Measurements from ENCODE around the gene SLC7A11.

Gene SLC7A11

DNA sequence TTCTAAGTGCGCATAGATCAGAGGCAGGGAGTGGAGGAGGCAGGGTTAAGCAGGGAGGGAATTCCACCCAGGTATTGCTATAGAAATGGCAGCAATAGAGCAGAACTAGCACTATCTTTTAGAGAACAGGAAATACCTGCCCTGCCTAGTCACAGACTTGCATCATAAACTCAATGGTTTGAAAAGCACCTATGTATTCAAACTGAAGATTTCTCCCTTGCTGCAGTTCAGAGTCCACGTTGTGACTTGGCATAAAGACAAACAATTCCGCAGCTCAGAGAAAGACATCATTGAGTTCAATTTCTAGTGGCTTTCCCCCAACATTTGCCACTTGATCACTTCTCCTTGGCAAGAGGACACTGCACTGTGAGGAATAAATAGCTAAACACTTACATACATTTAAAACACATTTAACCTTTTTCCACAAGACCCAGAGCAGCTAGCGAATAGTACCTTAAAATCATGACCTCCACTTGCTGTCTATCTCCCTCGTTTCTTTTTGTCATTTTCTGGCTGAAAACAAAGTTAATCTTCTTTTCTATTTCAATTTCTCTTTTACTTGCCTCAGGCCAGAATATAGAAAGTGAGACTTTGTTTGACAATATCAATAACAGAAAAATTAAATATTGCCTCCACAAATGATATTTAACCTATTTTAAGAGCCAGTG is 42.4 kb downstream of the SLC7A11 start:
- DNase-seq (ENCODE audit: low read depth, low spot score), result no peak
- Histone ChIP-seq H3K27me3 (ENCODE audit: insufficient read depth, insufficient read length) (no peaks in the 10 kb centered on the region), H3K9me3 (ENCODE audit: insufficient read depth, low read length) (no peaks in the 10 kb centered on the region), H3K9ac (ENCODE audit: insufficient read length, low read depth) (no peak overlapping the region), H3K36me3 (ENCODE audit: insufficient read depth, insufficient read length, low read length) (no peaks in the 10 kb centered on the region), H3K4me3 (ENCODE audit: insufficient read length, low read depth) (no peak overlapping the region), H3K4me1 (ENCODE audit: insufficient read depth, insufficient read length) (no peaks in the 10 kb centered on the region)
- no peak for TF ChIP-seq YY1 (IDR thresholded peaks at IDR 0.05; ENCODE audit: insufficient read depth, insufficient read length)
- TF ChIP-seq ZNF274 (IDR thresholded peaks at IDR 0.05; ENCODE audit: low read depth, low read length), result no peak
- TF ChIP-seq SUZ12 (IDR thresholded peaks at IDR 0.05; ENCODE audit: extremely low read depth, insufficient read depth, insufficient read length), result no peak

DNA sequence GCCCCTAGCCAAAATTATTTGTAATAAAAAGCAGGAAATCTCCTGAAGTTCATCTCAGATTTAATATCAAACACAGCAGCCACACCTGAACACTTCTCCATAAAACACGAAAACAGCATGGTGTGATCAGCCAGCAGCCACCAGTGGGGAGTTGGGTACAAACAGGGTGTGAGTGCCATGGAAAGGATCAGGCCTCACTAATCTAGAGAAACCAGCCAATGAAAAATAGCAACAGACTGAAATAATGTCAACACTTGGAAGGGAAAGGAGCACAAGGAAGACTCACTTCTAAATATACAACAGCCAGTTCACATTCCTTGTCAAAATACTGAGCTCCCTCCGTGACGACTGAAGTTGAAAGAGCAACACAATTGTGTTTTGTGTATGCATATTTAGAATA is 46.0 kb downstream of the SLC7A11 start:
- no peaks in the 10 kb centered on the region for H3K36me3 ChIP-seq (ENCODE audit: insufficient read depth, insufficient read length, low read length)
- TF ChIP-seq SUZ12 (IDR thresholded peaks at IDR 0.05; ENCODE audit: extremely low read depth, insufficient read depth, insufficient read length) (no peak), YY1 (IDR thresholded peaks at IDR 0.05; ENCODE audit: insufficient read depth, insufficient read length) (no peak), ZNF274 (IDR thresholded peaks at IDR 0.05; ENCODE audit: low read depth, low read length) (no peak)
- no peaks in the 10 kb centered on the region for H3K4me1 ChIP-seq (ENCODE audit: insufficient read depth, insufficient read length)
- H3K27me3 ChIP-seq (ENCODE audit: insufficient read depth, insufficient read length), result no peaks in the 10 kb centered on the region
- no peaks in the 10 kb centered on the region for H3K9me3 ChIP-seq (ENCODE audit: insufficient read depth, low read length)
- no peak for DNase-seq (ENCODE audit: low read depth, low spot score)
- no peak overlapping the region for H3K9ac ChIP-seq (ENCODE audit: insufficient read length, low read depth)
- H3K4me3 ChIP-seq (ENCODE audit: insufficient read length, low read depth), result no peak overlapping the region

GRCh38 chr4:138193963-138194362 is 48.2 kb downstream of the SLC7A11 start:
- Histone ChIP-seq H3K9ac (ENCODE audit: insufficient read length, low read depth) (no peak overlapping the region), H3K4me3 (ENCODE audit: insufficient read length, low read depth) (no peak overlapping the region), H3K4me1 (ENCODE audit: insufficient read depth, insufficient read length) (no peaks in the 10 kb centered on the region), H3K36me3 (ENCODE audit: insufficient read depth, insufficient read length, low read length) (no peaks in the 10 kb centered on the region), H3K9me3 (ENCODE audit: insufficient read depth, low read length) (no peaks in the 10 kb centered on the region), H3K27me3 (ENCODE audit: insufficient read depth, insufficient read length) (no peaks in the 10 kb centered on the region)
- TF ChIP-seq ZNF274 (IDR thresholded peaks at IDR 0.05; ENCODE audit: low read depth, low read length) (no peak), YY1 (IDR thresholded peaks at IDR 0.05; ENCODE audit: insufficient read depth, insufficient read length) (no peak), SUZ12 (IDR thresholded peaks at IDR 0.05; ENCODE audit: extremely low read depth, insufficient read depth, insufficient read length) (no peak)
- no peak for DNase-seq (ENCODE audit: low read depth, low spot score)

DNA sequence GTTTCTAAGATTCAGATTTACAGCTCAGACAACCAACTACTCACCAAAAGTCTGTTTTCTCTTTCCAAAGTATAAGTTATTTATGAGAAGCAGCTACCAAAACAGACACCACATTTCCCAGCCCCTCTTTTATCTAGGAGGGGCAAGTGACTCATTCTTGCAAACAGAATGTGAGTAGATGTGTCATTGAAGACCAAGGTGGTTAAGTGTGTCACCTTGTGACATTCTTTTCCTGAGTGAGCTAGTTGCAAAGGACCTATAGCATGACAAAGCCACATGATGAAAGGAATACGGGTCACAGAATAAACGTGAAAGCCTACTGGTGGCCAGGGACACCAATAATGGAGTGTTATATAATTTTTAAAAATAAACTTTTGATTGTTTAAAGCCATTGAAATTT is 50.0 kb downstream of the SLC7A11 start:
- Histone ChIP-seq H3K9ac (ENCODE audit: insufficient read length, low read depth) (no peak overlapping the region), H3K36me3 (ENCODE audit: insufficient read depth, insufficient read length, low read length) (no peaks in the 10 kb centered on the region), H3K27me3 (ENCODE audit: insufficient read depth, insufficient read length) (no peaks in the 10 kb centered on the region), H3K4me3 (ENCODE audit: insufficient read length, low read depth) (no peak overlapping the region), H3K9me3 (ENCODE audit: insufficient read depth, low read length) (no peaks in the 10 kb centered on the region), H3K4me1 (ENCODE audit: insufficient read depth, insufficient read length) (no peaks in the 10 kb centered on the region)
- no peak for DNase-seq (ENCODE audit: low read depth, low spot score)
- no peak for TF ChIP-seq ZNF274 (IDR thresholded peaks at IDR 0.05; ENCODE audit: low read depth, low read length)
- no peak for TF ChIP-seq YY1 (IDR thresholded peaks at IDR 0.05; ENCODE audit: insufficient read depth, insufficient read length)
- no peak for TF ChIP-seq SUZ12 (IDR thresholded peaks at IDR 0.05; ENCODE audit: extremely low read depth, insufficient read depth, insufficient read length)

- Histone ChIP-seq H3K36me3 (ENCODE audit: insufficient read depth, insufficient read length, low read length) (no peaks in the 10 kb centered on the region), H3K27me3 (ENCODE audit: insufficient read depth, insufficient read length) (no peaks in the 10 kb centered on the region), H3K9me3 (ENCODE audit: insufficient read depth, low read length) (no peaks in the 10 kb centered on the region), H3K4me3 (ENCODE audit: insufficient read length, low read depth) (no peak overlapping the region), H3K9ac (ENCODE audit: insufficient read length, low read depth) (no peak overlapping the region), H3K4me1 (ENCODE audit: insufficient read depth, insufficient read length) (no peaks in the 10 kb centered on the region)
- DNase-seq (ENCODE audit: low read depth, low spot score), result no peak
- TF ChIP-seq SUZ12 (IDR thresholded peaks at IDR 0.05; ENCODE audit: extremely low read depth, insufficient read depth, insufficient read length) (no peak), YY1 (IDR thresholded peaks at IDR 0.05; ENCODE audit: insufficient read depth, insufficient read length) (no peak), ZNF274 (IDR thresholded peaks at IDR 0.05; ENCODE audit: low read depth, low read length) (no peak)
These were observed 51.7 kb downstream of the SLC7A11 start for GRCh38 chr4:138190452-138190858.

GRCh38 chr4:138189206-138189605 is 52.9 kb downstream of the SLC7A11 start:
- H3K9ac ChIP-seq (ENCODE audit: insufficient read length, low read depth), result no peak overlapping the region
- H3K4me1 ChIP-seq (ENCODE audit: insufficient read depth, insufficient read length), result no peaks in the 10 kb centered on the region
- H3K9me3 ChIP-seq (ENCODE audit: insufficient read depth, low read length), result no peaks in the 10 kb centered on the region
- no peak for TF ChIP-seq YY1 (IDR thresholded peaks at IDR 0.05; ENCODE audit: insufficient read depth, insufficient read length)
- TF ChIP-seq ZNF274 (IDR thresholded peaks at IDR 0.05; ENCODE audit: low read depth, low read length), result no peak
- no peak for TF ChIP-seq SUZ12 (IDR thresholded peaks at IDR 0.05; ENCODE audit: extremely low read depth, insufficient read depth, insufficient read length)
- no peaks in the 10 kb centered on the region for H3K27me3 ChIP-seq (ENCODE audit: insufficient read depth, insufficient read length)
- no peaks in the 10 kb centered on the region for H3K36me3 ChIP-seq (ENCODE audit: insufficient read depth, insufficient read length, low read length)
- no peak overlapping the region for H3K4me3 ChIP-seq (ENCODE audit: insufficient read length, low read depth)
- no peak for DNase-seq (ENCODE audit: low read depth, low spot score)

GRCh38 chr4:138188406-138189084 is 53.6 kb downstream of the SLC7A11 start:
- Histone ChIP-seq H3K4me1 (ENCODE audit: insufficient read depth, insufficient read length) (no peaks in the 10 kb centered on the region), H3K27me3 (ENCODE audit: insufficient read depth, insufficient read length) (no peaks in the 10 kb centered on the region), H3K4me3 (ENCODE audit: insufficient read length, low read depth) (no peak overlapping the region), H3K9me3 (ENCODE audit: insufficient read depth, low read length) (no peaks in the 10 kb centered on the region), H3K9ac (ENCODE audit: insufficient read length, low read depth) (no peak overlapping the region), H3K36me3 (ENCODE audit: insufficient read depth, insufficient read length, low read length) (no peaks in the 10 kb centered on the region)
- TF ChIP-seq YY1 (IDR thresholded peaks at IDR 0.05; ENCODE audit: insufficient read depth, insufficient read length), result no peak
- TF ChIP-seq ZNF274 (IDR thresholded peaks at IDR 0.05; ENCODE audit: low read depth, low read length), result no peak
- no peak for TF ChIP-seq SUZ12 (IDR thresholded peaks at IDR 0.05; ENCODE audit: extremely low read depth, insufficient read depth, insufficient read length)
- no peak for DNase-seq (ENCODE audit: low read depth, low spot score)

Measured in NT2/D1 (cell line).